Measurements from ENCODE around the gene FYCO1. TPM values are rescaled to one million over a fixed set of nuclear protein-coding genes. Genes with fewer than 3 reads are reported as not detected.

The FYCO1 gene
- total RNA-seq, 1 donor: 57.8 TPM

- no peak overlapping the region for H3K4me3 ChIP-seq (ENCODE audit: low read depth, low read length)
- no peak for TF ChIP-seq CTCF (IDR thresholded peaks at IDR 0.05; ENCODE audit: insufficient read depth, low read length)
- no peak for DNase-seq (ENCODE audit: low read depth)
Observed at GRCh38 chr3:45978006-45978761, 17.4 kb downstream of the FYCO1 start.

GRCh38 chr3:45976191-45977091 lies 19.2 kb downstream of the FYCO1 start:
- DNase-seq (ENCODE audit: low read depth): no peak
- H3K4me3 ChIP-seq (ENCODE audit: low read depth, low read length): no peak overlapping the region
- TF ChIP-seq CTCF (IDR thresholded peaks at IDR 0.05; ENCODE audit: insufficient read depth, low read length): no peak

GRCh38 chr3:45975686-45976085 lies 19.9 kb downstream of the FYCO1 start:
- TF ChIP-seq CTCF (IDR thresholded peaks at IDR 0.05; ENCODE audit: insufficient read depth, low read length): no peak
- H3K4me3 ChIP-seq (ENCODE audit: low read depth, low read length): no peak overlapping the region
- DNase-seq (ENCODE audit: low read depth): no peak

GRCh38 chr3:45974686-45975085 lies 20.9 kb downstream of the FYCO1 start:
- TF ChIP-seq CTCF (IDR thresholded peaks at IDR 0.05; ENCODE audit: insufficient read depth, low read length): no peak
- H3K4me3 ChIP-seq (ENCODE audit: low read depth, low read length): no peak overlapping the region
- DNase-seq (ENCODE audit: low read depth): no peak

GRCh38 chr3:45972534-45973402 lies 22.9 kb downstream of the FYCO1 start:
- no peak for TF ChIP-seq CTCF (IDR thresholded peaks at IDR 0.05; ENCODE audit: insufficient read depth, low read length)
- peak; percentile 92 for DNase-seq (ENCODE audit: low read depth)
- H3K4me3 ChIP-seq (ENCODE audit: low read depth, low read length): no peak overlapping the region

GRCh38 chr3:45969953-45970352 lies 25.7 kb downstream of the FYCO1 start:
- no peak for DNase-seq (ENCODE audit: low read depth)
- TF ChIP-seq CTCF (IDR thresholded peaks at IDR 0.05; ENCODE audit: insufficient read depth, low read length): no peak
- H3K4me3 ChIP-seq (ENCODE audit: low read depth, low read length): no peak overlapping the region
